Retinal pigment epithelial cell (primary cell): ENCODE measurements around the gene LAMC3.

ENCODE experiments used
- DNase-seq: peaks from one replicate; pipeline ENCODE4 v3.0.0-alpha.2; 2010; ENCODE audit warnings: low read depth
- H3K4me3 ChIP-seq: 2 replicates; pipeline ENCODE4 v1.5.1; 2011; ENCODE audit warnings: mild to moderate bottlenecking, low read length, control low read depth, moderate library complexity
- CTCF ChIP-seq: conservative IDR thresholded peaks from 2 replicates; pipeline ENCODE4 v1.5.1; 2011; ENCODE audit warnings: low read depth, low read length, control low read depth, inconsistent platforms

Gene LAMC3

GRCh38 chr9:131025953-131026858 lies 17.2 kb downstream of the LAMC3 start:
- TF ChIP-seq CTCF = no peak
- no peak for DNase-seq
- no peak overlapping the region for H3K4me3 ChIP-seq

- H3K4me3 ChIP-seq = no peak overlapping the region
- DNase-seq = no peak
- no peak for TF ChIP-seq CTCF
Observed at GRCh38 chr9:131027048-131027871, 18.3 kb downstream of the LAMC3 start.

- no peak overlapping the region for H3K4me3 ChIP-seq
- no peak for DNase-seq
- no peak for TF ChIP-seq CTCF
Observed at GRCh38 chr9:131027872-131028179, 18.9 kb downstream of the LAMC3 start.

- TF ChIP-seq CTCF = no peak
- no peak overlapping the region for H3K4me3 ChIP-seq
- no peak for DNase-seq
Observed at GRCh38 chr9:131028221-131028884, 19.4 kb downstream of the LAMC3 start.

- no peak for TF ChIP-seq CTCF
- H3K4me3 ChIP-seq = no peak overlapping the region
- no peak for DNase-seq
Observed at GRCh38 chr9:131028931-131029573, 20.1 kb downstream of the LAMC3 start.

- no peak for TF ChIP-seq CTCF
- no peak overlapping the region for H3K4me3 ChIP-seq
- no peak for DNase-seq
Observed at GRCh38 chr9:131029574-131029952, 20.6 kb downstream of the LAMC3 start.
